ENCODE results near the gene NRG4. TPM values are rescaled to one million over a fixed set of nuclear protein-coding genes. Genes with fewer than 3 reads are reported as not detected.
"Not testable (repeated sequence)": the region's sequence is repeated elsewhere in the genome, so short reads cannot be mapped to it uniquely, and the experiment has no call there.

The NRG4 gene, protein sequence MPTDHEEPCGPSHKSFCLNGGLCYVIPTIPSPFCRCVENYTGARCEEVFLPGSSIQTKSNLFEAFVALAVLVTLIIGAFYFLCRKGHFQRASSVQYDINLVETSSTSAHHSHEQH
- total RNA-seq: not detected in 2 replicates

DNA sequence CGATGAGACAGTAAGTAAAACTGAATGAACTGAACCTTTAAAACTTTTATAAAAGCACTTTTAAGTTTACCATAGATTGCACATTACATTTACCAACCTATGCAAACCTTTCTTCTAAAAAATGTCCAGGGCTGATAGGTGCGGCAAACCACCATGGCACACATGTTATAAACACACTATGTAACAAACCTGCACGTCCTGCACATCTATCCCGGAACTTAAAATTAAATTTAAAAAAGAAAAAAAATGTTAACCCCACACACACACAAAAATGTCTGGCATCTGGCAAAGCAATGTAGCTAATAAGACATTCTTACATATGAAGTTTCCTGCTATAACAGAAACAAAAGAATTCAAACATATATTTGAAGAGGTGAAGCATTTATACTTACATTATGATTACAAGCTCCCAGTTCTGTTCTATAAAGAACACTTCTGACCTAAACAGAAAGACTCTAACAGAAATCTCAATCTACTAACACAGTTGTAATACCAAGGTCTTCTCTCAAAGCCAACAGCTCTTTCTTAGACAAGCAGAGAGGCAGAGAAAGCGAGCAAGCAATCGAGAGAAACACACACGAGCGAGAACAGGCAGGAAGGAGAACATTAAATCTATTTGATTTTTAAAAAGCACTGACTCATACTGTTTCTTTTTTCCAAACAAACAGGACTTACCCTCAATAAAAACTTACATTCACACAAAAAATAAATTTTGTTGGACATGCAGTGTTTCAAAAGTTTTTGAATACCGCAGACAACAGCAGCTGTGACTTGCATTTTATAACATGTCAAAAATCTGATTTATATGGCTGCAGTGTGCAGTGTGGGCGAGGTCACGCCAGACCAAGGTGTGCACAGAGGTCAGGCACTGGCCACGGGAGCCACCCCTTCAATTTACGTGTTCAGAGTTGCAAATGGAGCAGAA is at the start of gene NRG4:
Gene NRG4 (minus strand): TSS at position 798 of the 925 bp plus-strand sequence. CDS start 1,194 bp downstream, outside the sequence.
- H3K4me3 Mint-ChIP-seq (ENCODE audit: low read depth): no peak within 1 kb of the TSS
- no peak within 1 kb of the TSS for H3K27ac Mint-ChIP-seq
- intact Hi-C loops (cut with micrococcal nuclease): no loop called here
- H3K27me3 Mint-ChIP-seq (ENCODE audit: low read depth): peaks cover 35% of the 10 kb centered on the region
- H3K36me3 Mint-ChIP-seq (ENCODE audit: low read depth): no peaks in the 10 kb centered on the region
- DNase-seq (ENCODE audit: low spot score): no peak
- peaks cover 5% of the 10 kb centered on the region for H3K9me3 Mint-ChIP-seq
- H3K4me1 Mint-ChIP-seq (ENCODE audit: low read depth): no peaks in the 10 kb centered on the region

- Mint-ChIP-seq H3K27me3 (ENCODE audit: low read depth) (peaks cover 73% of the 10 kb centered on the region), H3K36me3 (ENCODE audit: low read depth) (no peaks in the 10 kb centered on the region), H3K4me3 (ENCODE audit: low read depth) (no peak overlapping the region), H3K4me1 (ENCODE audit: low read depth) (peaks cover 27% of the 10 kb centered on the region), H3K27ac (no peak overlapping the region), H3K9me3 (no peaks in the 10 kb centered on the region)
- intact Hi-C loops (cut with micrococcal nuclease): no loop called here
- no peak for DNase-seq (ENCODE audit: low spot score)
Measured at GRCh38 chr15:76061700-76062099, 49.5 kb upstream of the NRG4 start.

GRCh38 chr15:76060118-76060989 is 48.1 kb upstream of the NRG4 start:
- DNase-seq (ENCODE audit: low spot score): no peak
- Mint-ChIP-seq H3K36me3 (ENCODE audit: low read depth) (no peaks in the 10 kb centered on the region), H3K4me3 (ENCODE audit: low read depth) (peak overlapping the region; percentile 64), H3K9me3 (no peaks in the 10 kb centered on the region), H3K27me3 (ENCODE audit: low read depth) (peaks cover 72% of the 10 kb centered on the region), H3K4me1 (ENCODE audit: low read depth) (peaks cover 26% of the 10 kb centered on the region), H3K27ac (no peak overlapping the region)
- intact Hi-C loops (cut with micrococcal nuclease): no loop called here

DNA sequence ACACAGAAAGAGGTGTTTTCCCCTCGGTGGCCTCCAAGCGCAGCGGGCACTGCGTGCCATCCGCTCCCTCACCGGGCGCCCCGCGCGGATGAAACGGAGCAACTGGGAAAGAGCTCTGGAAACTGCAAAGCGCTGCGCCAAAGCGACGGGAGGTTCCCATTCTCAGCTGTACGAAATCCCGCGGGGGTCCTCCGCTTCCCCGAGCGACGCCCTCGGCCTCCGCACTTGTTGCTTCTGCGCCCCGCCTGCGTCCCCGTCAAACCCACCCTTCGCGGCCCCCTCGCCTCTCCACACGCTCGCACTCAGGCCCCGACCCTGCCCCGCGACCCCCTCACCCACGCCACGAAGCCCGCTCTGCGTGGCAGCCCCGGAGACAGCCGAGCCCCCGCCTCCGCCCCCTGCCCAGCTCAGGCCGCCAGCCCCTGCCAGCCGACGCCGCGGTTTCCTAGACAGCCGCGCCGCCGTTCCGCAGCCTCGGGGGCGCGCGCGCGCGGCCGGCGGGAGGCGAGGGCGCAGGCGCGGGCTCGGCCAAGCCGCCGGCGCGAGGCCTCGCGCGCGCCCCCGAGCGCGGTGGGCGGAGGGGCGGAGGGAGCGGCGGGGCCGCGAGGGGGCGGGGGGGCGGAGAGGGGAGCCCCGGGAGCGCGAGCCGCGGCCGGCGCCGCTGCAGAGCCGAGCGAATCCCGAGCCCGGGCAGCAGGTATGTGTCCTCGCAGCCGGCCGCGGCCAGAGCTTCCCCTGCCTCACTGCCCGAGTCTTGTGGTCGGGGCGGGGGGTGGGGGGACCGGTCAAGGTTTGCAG is 47.3 kb upstream of the NRG4 start, which contains the start of gene TMEM266:
Gene TMEM266 (plus strand): TSS at position 666 of the 798 bp plus-strand sequence. CDS start 74,279 bp downstream, outside the sequence.
- intact Hi-C loops (cut with micrococcal nuclease): loop anchor here (2.0 to 5.0 kb wide), 2 partner anchors 91 to 283 kb away; no protein-coding TSS in a partner anchor
- H3K9me3 Mint-ChIP-seq: no peaks in the 10 kb centered on the region

DNA sequence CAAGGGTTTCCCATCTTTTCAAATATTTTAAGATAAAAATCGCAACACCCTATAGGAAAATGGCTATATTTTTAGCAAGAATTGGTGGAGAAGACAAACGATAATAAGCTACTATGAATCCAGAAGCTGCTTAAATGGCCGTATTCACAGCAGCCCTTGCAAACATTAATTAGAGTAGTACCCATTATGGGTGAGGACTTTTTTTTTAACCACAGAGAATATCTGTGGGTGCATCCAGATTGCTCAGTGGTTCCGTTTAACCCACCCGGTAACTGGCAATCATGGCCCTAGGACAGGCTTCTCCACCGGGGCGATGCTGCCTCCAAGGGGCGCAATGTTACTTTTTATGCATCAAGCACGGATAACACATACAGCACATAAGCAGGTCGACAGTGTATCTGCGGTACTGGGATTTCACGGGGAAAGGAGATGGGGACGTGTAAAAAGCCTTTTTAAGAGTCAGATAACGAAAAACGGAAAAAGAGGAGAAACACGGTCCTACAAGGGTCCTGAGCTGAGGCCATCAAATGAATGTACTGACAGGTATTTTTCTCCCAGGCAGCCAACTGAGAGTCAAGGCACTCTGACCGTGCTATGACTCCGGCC is 46.6 kb upstream of the NRG4 start:
- peak overlapping the region; percentile 72 for H3K4me3 Mint-ChIP-seq (ENCODE audit: low read depth)
- H3K36me3 Mint-ChIP-seq (ENCODE audit: low read depth): no peaks in the 10 kb centered on the region
- H3K4me1 Mint-ChIP-seq (ENCODE audit: low read depth): peaks cover 23% of the 10 kb centered on the region
- H3K27ac Mint-ChIP-seq: no peak overlapping the region
- H3K9me3 Mint-ChIP-seq: no peaks in the 10 kb centered on the region
- peak; percentile 15 for DNase-seq (ENCODE audit: low spot score)
- peaks cover 66% of the 10 kb centered on the region for H3K27me3 Mint-ChIP-seq (ENCODE audit: low read depth)
- intact Hi-C loops (cut with micrococcal nuclease): loop anchor here (2.0 to 5.0 kb wide), 2 partner anchors 92 to 283 kb away; no protein-coding TSS in a partner anchor

More for the DNA sequence above, 47.3 kb upstream of the NRG4 start, which contains the start of gene TMEM266:
- DNase-seq (ENCODE audit: low spot score): no peak
- H3K27me3 Mint-ChIP-seq (ENCODE audit: low read depth): peaks cover 66% of the 10 kb centered on the region
- H3K27ac Mint-ChIP-seq: no peak within 1 kb of the TSS
- H3K36me3 Mint-ChIP-seq (ENCODE audit: low read depth): no peaks in the 10 kb centered on the region
- H3K4me3 Mint-ChIP-seq (ENCODE audit: low read depth): peak within 1 kb of the TSS; percentile 72
- peaks cover 23% of the 10 kb centered on the region for H3K4me1 Mint-ChIP-seq (ENCODE audit: low read depth)

DNA sequence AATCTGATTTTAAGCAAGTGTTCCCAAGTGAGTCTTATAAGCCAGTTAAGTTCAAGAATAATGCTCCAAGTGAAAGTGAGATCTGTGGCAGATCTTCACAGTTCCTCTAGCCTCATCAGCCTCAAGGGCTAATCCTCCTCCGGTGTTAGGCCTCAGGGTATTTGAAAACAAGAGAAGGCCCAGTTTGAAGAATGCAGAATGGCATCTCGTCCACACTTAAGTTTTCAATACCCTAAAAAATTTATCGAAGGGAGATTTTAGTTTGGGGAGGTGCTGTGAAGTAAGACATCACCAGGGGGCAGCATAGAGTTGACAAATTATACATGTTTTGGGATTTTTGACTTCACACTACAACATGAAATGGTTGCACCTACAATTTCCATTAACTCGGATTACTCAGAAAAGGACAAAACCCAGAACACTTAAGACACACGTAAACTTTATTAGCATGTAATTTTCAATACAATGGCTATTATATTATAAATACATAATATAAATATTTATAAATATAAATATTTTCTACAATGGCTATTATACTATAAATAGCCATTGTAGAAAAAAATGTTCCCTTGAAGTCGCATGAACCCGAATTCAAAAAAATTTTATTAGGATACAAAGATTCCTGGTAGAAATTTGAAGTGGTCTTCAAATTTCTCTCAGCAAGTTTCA is 45.2 kb upstream of the NRG4 start:
- no peak overlapping the region for H3K27ac Mint-ChIP-seq
- H3K9me3 Mint-ChIP-seq: no peaks in the 10 kb centered on the region
- peaks cover 56% of the 10 kb centered on the region for H3K27me3 Mint-ChIP-seq (ENCODE audit: low read depth)
- no peak for DNase-seq (ENCODE audit: low spot score)
- intact Hi-C loops (cut with micrococcal nuclease): loop anchor here (1.0 to 5.0 kb wide), 2 partner anchors 82 to 285 kb away; no protein-coding TSS in a partner anchor
- peaks cover 22% of the 10 kb centered on the region for H3K4me1 Mint-ChIP-seq (ENCODE audit: low read depth)
- no peaks in the 10 kb centered on the region for H3K36me3 Mint-ChIP-seq (ENCODE audit: low read depth)
- H3K4me3 Mint-ChIP-seq (ENCODE audit: low read depth): no peak overlapping the region

DNA sequence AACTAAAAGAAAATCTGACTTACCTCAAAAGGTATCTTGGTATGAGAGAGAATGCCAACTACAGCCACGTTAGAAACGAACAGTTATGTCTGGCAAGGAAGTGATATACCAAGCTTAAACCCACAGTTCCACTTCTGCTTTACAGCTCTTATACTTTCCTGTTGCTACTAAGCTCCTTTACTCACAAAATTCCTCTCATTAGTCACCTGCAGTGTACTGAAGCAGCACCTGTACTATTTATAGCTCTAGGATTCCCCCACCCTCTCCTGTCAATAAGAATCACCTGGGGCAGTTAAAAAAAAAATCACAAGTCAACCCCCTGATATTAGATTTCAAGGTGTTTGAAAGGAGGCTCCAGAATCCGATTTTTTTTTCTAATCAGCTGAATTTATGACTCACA is 44.7 kb upstream of the NRG4 start:
- Mint-ChIP-seq H3K36me3 (ENCODE audit: low read depth) (no peaks in the 10 kb centered on the region), H3K4me1 (ENCODE audit: low read depth) (peaks cover 18% of the 10 kb centered on the region), H3K27me3 (ENCODE audit: low read depth) (peaks cover 52% of the 10 kb centered on the region), H3K4me3 (ENCODE audit: low read depth) (no peak overlapping the region), H3K27ac (no peak overlapping the region), H3K9me3 (no peaks in the 10 kb centered on the region)
- intact Hi-C loops (cut with micrococcal nuclease): loop anchor here (1.0 to 5.0 kb wide), 2 partner anchors 82 to 285 kb away; no protein-coding TSS in a partner anchor
- no peak for DNase-seq (ENCODE audit: low spot score)

- intact Hi-C loops (cut with micrococcal nuclease); H3K4me3 Mint-ChIP-seq (ENCODE audit: low read depth); DNase-seq (ENCODE audit: low spot score); H3K9me3 Mint-ChIP-seq; H3K36me3 Mint-ChIP-seq (ENCODE audit: low read depth); H3K27ac Mint-ChIP-seq: not testable (repeated sequence)
- H3K4me1 Mint-ChIP-seq (ENCODE audit: low read depth): peaks cover 13% of the 10 kb centered on the region
- H3K27me3 Mint-ChIP-seq (ENCODE audit: low read depth): peaks cover 36% of the 10 kb centered on the region
Measured at GRCh38 chr15:76054201-76054600, 42.0 kb upstream of the NRG4 start.

- Mint-ChIP-seq H3K27me3 (ENCODE audit: low read depth) (peaks cover 42% of the 10 kb centered on the region), H3K9me3 (no peaks in the 10 kb centered on the region), H3K27ac (no peak overlapping the region), H3K4me1 (ENCODE audit: low read depth) (no peaks in the 10 kb centered on the region), H3K36me3 (ENCODE audit: low read depth) (no peaks in the 10 kb centered on the region), H3K4me3 (ENCODE audit: low read depth) (no peak overlapping the region)
- no peak for DNase-seq (ENCODE audit: low spot score)
- intact Hi-C loops (cut with micrococcal nuclease): no loop called here
Measured at GRCh38 chr15:76038512-76038911, 26.3 kb upstream of the NRG4 start.

GRCh38 chr15:76035593-76035992 is 23.4 kb upstream of the NRG4 start:
- intact Hi-C loops (cut with micrococcal nuclease): no loop called here
- Mint-ChIP-seq H3K36me3 (ENCODE audit: low read depth) (no peaks in the 10 kb centered on the region), H3K4me3 (ENCODE audit: low read depth) (no peak overlapping the region), H3K4me1 (ENCODE audit: low read depth) (no peaks in the 10 kb centered on the region), H3K27ac (no peak overlapping the region), H3K27me3 (ENCODE audit: low read depth) (peaks cover 29% of the 10 kb centered on the region), H3K9me3 (no peaks in the 10 kb centered on the region)
- no peak for DNase-seq (ENCODE audit: low spot score)

GRCh38 chr15:76034111-76034510 is 21.9 kb upstream of the NRG4 start:
- intact Hi-C loops (cut with micrococcal nuclease): no loop called here
- peaks cover 24% of the 10 kb centered on the region for H3K27me3 Mint-ChIP-seq (ENCODE audit: low read depth)
- H3K9me3 Mint-ChIP-seq: no peaks in the 10 kb centered on the region
- no peaks in the 10 kb centered on the region for H3K4me1 Mint-ChIP-seq (ENCODE audit: low read depth)
- no peak overlapping the region for H3K27ac Mint-ChIP-seq
- DNase-seq (ENCODE audit: low spot score): no peak
- no peaks in the 10 kb centered on the region for H3K36me3 Mint-ChIP-seq (ENCODE audit: low read depth)
- H3K4me3 Mint-ChIP-seq (ENCODE audit: low read depth): no peak overlapping the region
